Mesodermal cell (in vitro differentiated cells): ENCODE results near the gene IFIT1. TPM values are rescaled to one million over a fixed set of nuclear protein-coding genes. Genes with fewer than 3 reads are reported as not detected.
"Not testable (repeated sequence)": the region's sequence is repeated elsewhere in the genome, so short reads cannot be mapped to it uniquely, and the experiment has no call there.

Experiments
- H3K27ac ChIP-seq: 2 replicates; pipeline ENCODE4 v1.7.0; 2013; ENCODE audit warnings: mild to moderate bottlenecking, low read depth, low read length, moderate library complexity; ENCODE audit not compliant: severe bottlenecking
- H3K36me3 ChIP-seq: 2 replicates; pipeline ENCODE4 v1.7.1; 2013; ENCODE audit warnings: mild to moderate bottlenecking, low read length, moderate library complexity; ENCODE audit not compliant: control insufficient read depth, insufficient read depth
- H3K4me1 ChIP-seq: one replicate; pipeline ENCODE4 v1.7.1; 2013; ENCODE audit warnings: mild to moderate bottlenecking, low read length; ENCODE audit not compliant: insufficient read depth, control insufficient read depth, poor library complexity, severe bottlenecking
- H3K4me3 ChIP-seq: 2 replicates; pipeline ENCODE4 v1.7.0; 2013; ENCODE audit warnings: low read length, control low read depth, mild to moderate bottlenecking; ENCODE audit not compliant: insufficient read depth, poor library complexity, severe bottlenecking; ENCODE audit errors: extremely low read depth
- H3K9me3 ChIP-seq: 2 replicates; pipeline ENCODE4 v1.7.1; 2013; ENCODE audit warnings: mild to moderate bottlenecking, low read length, moderate library complexity; ENCODE audit not compliant: control insufficient read depth
- WGBS, 2 experiments: methylation state at CpG; one replicate each; pipeline ENCODE4 v1.1.5; 2013; ENCODE audit warnings: missing lambda C conversion rate in 2 of 2; ENCODE audit not compliant: insufficient coverage in 2 of 2; 5-methylcytosine and 5-hydroxymethylcytosine counted together
- polyA plus RNA-seq, 2 experiments: library from polyadenylated mRNA; stranded (reverse); fragments of 50-300 nt; gene quantifications; one replicate each; pipeline ENCODE4 v1.2.3, GENCODE V29; 2013

Gene IFIT1, protein sequence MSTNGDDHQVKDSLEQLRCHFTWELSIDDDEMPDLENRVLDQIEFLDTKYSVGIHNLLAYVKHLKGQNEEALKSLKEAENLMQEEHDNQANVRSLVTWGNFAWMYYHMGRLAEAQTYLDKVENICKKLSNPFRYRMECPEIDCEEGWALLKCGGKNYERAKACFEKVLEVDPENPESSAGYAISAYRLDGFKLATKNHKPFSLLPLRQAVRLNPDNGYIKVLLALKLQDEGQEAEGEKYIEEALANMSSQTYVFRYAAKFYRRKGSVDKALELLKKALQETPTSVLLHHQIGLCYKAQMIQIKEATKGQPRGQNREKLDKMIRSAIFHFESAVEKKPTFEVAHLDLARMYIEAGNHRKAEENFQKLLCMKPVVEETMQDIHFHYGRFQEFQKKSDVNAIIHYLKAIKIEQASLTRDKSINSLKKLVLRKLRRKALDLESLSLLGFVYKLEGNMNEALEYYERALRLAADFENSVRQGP
- 4.6 TPM for polyA plus RNA-seq (2013, experiment 1 of 2)
- 6.8 TPM for polyA plus RNA-seq (2013, experiment 2 of 2)

- Histone ChIP-seq H3K36me3 (no peaks in the 10 kb centered on the region), H3K4me3 (peak within 1 kb of the TSS; percentile 35), H3K9me3 (no peaks in the 10 kb centered on the region), H3K4me1 (peaks cover 6% of the 10 kb centered on the region), H3K27ac (peak within 1 kb of the TSS; percentile 68)
- WGBS, 2 experiments: 0 to 18% methylated on average over 2 to 4 of the region's 8 CpGs
Observed at GRCh38 chr10:89391907-89392756, at the start of gene IFIT1. Gene IFIT1, plus strand, starts transcription at chr10:89392623. Its CDS starts 90 bp downstream, at chr10:89392713.

- no peaks in the 10 kb centered on the region for H3K4me1 ChIP-seq
- H3K36me3 ChIP-seq: no peaks in the 10 kb centered on the region
- H3K4me3 ChIP-seq: no peak overlapping the region
- H3K9me3 ChIP-seq: no peaks in the 10 kb centered on the region
- H3K27ac ChIP-seq: no peak overlapping the region
- WGBS, 2 experiments: 75 to 90% methylated on average over 4 to 5 of the region's 5 CpGs
Observed at GRCh38 chr10:89343089-89343767, 49.2 kb upstream of the IFIT1 start.

DNA sequence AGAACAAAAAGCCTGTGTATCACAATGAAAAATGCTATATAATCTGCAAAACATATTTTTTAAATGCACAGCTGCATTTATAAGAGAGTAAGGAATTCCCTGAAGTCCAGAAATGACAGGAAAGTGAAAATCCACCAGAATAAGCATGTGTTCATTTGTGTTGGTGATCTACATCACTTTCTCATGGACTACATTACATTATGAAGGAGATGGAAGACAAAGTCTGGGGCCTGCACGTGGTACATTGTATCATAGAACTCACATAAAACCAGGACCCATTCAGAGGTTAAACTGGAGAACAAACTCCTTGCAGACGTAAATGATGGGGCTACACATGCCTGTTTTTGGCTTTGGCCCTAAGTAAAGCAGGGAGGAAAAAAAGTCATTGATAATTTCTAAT, 48.3 kb upstream of the IFIT1 start:
- H3K4me1 ChIP-seq: no peaks in the 10 kb centered on the region
- H3K4me3 ChIP-seq: no peak overlapping the region
- no peaks in the 10 kb centered on the region for H3K9me3 ChIP-seq
- H3K27ac ChIP-seq: no peak overlapping the region
- whole genome bisulfite sequencing, 2 experiments: 100% methylated on average over 1 of the region's 2 CpGs; no CpG with 5 or more reads in 1 of the 2 experiments
- H3K36me3 ChIP-seq: no peaks in the 10 kb centered on the region

- no peaks in the 10 kb centered on the region for H3K36me3 ChIP-seq
- H3K4me1 ChIP-seq: no peaks in the 10 kb centered on the region
- H3K27ac ChIP-seq: no peak overlapping the region
- H3K4me3 ChIP-seq: no peak overlapping the region
- 100% methylated on average over 1 of the region's 4 CpGs; no CpG with 5 or more reads in 1 of the 2 experiments for WGBS, 2 experiments
- no peaks in the 10 kb centered on the region for H3K9me3 ChIP-seq
Observed at GRCh38 chr10:89345367-89346000, 46.9 kb upstream of the IFIT1 start.

DNA sequence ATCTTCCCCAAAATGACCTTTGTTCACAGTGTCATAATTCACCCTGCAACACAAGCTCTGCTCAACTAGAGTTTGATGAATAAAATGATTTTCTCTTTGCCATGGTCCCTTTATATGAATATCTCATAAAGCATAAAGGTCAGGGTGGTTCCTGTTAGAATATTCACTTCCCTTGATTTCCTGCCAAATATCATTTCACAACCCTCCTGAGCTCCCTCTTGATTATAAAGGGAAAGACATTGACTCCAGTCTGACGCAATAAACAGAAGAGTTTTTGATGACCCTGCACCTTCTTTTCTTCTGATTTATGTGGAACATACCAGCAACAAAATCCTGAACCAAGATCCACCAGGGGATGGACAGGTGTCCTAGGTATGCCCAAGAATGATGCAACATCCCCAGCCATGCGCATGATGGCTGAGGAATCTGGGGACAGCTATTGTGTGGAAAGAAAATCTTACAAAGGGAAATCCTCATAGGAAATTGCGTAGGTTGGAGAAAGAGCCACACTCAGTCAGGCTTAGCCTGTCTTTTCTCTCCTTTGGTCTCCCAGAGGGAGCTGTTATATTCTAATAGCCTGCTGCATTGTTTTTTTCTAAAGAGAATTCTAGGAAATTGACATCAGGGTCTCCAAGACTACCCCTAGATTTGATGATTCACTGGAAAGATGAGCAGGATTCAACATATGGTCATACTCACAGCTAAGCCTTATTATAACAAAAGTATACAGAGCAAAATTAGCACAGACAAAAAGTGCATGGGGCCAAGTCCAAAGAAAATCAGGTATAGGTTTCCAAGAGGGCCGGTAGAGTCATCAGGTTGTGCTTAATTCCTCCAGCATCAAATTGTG, 45.8 kb upstream of the IFIT1 start:
- H3K4me3 ChIP-seq: no peak overlapping the region
- peaks cover 7% of the 10 kb centered on the region for H3K4me1 ChIP-seq
- 91 to 97% methylated on average over 4 of the region's 4 CpGs for WGBS, 2 experiments
- H3K9me3 ChIP-seq: no peaks in the 10 kb centered on the region
- no peak overlapping the region for H3K27ac ChIP-seq
- H3K36me3 ChIP-seq: no peaks in the 10 kb centered on the region

DNA sequence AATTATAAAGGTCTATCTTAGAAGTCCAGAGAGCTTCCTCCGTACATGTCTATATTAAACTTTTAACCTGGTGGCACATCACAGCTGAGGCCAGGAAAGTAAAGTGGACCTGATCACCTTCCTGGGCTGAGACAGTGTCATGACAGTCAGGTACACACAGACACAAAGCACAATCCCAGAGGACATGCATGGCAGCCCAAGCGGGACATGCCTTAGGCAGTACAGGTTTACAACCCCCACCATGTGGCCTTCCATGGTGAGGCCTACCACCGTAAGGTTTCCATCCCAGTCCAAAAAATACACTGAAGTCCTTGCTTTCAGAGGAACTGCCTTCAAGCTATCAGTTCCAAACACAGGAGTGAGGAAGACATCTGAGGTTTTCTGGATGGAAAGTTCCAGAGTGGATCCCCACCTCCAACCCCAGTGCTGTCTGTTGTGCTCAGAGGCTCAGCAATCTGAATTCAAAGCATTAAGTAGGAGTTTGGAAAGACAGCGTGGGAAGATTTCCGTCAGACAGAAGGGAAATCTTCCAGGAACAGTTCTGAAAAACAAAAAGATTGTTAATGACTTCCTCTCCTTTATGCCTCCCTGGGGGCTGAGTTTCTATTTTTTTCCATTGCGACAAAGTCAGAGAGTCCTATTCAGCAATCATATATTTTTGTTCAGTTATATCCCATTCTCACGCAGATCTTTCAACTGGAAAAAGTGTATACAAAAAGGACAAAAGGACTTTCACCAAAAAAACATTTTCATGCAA, 44.5 kb upstream of the IFIT1 start:
- Histone ChIP-seq H3K4me3 (no peak overlapping the region), H3K4me1 (peaks cover 19% of the 10 kb centered on the region), H3K36me3 (no peaks in the 10 kb centered on the region), H3K27ac (peak overlapping the region; percentile 76), H3K9me3 (no peaks in the 10 kb centered on the region)
- 90 to 94% methylated on average over 3 to 4 of the region's 7 CpGs for WGBS, 2 experiments

DNA sequence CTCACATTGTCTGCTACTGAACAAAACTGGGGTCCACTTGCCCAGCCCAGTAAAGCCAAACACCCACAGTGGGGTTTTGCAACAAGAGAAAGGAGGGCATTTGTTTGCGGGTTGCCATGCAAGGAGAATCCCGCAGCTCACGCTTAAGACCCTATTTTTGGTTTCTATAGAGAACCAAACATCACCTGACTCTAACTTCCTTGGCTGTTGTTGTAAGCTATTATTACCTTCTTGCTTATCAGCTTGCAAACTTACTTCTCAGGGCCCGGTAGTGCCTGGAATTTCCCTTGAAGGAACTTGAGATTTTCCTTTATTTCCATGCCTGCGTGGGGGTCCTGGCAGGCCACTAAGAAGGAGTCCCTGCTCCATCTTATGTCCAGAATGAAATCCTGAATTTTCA, 43.9 kb upstream of the IFIT1 start:
- Histone ChIP-seq H3K9me3 (no peaks in the 10 kb centered on the region), H3K27ac (peak overlapping the region; percentile 76), H3K36me3 (no peaks in the 10 kb centered on the region), H3K4me3 (no peak overlapping the region), H3K4me1 (peaks cover 22% of the 10 kb centered on the region)
- 61 to 71% methylated on average over 2 to 5 of the region's 5 CpGs for WGBS, 2 experiments

GRCh38 chr10:89348975-89349374, 43.4 kb upstream of the IFIT1 start:
- peaks cover 22% of the 10 kb centered on the region for H3K4me1 ChIP-seq
- peak overlapping the region; percentile 76 for H3K27ac ChIP-seq
- no peaks in the 10 kb centered on the region for H3K36me3 ChIP-seq
- no peak overlapping the region for H3K4me3 ChIP-seq
- 92 to 100% methylated on average over 2 of the region's 2 CpGs for WGBS, 2 experiments
- no peaks in the 10 kb centered on the region for H3K9me3 ChIP-seq

- 78 to 80% methylated on average over 6 to 7 of the region's 7 CpGs for WGBS, 2 experiments
- peaks cover 22% of the 10 kb centered on the region for H3K4me1 ChIP-seq
- not testable (repeated sequence) for H3K9me3 ChIP-seq, H3K36me3 ChIP-seq, H3K4me3 ChIP-seq
- peak overlapping the region; percentile 90 for H3K27ac ChIP-seq
Observed at GRCh38 chr10:89350631-89351315, 41.6 kb upstream of the IFIT1 start.
